GM12891 (cell line): Measurements from ENCODE around the gene PCNX2.

Experiments
- DNase-seq: peaks from one replicate; pipeline ENCODE4 v3.0.0; 2011; ENCODE audit warnings: low spot score; ENCODE audit not compliant: insufficient read length
- FAIRE-seq: peaks from 2 replicates; lab custom pipeline; 2011; peaks lifted over from hg19 to GRCh38; lab: Jason Lieb, UNC
- PAX5 ChIP-seq: IDR thresholded peaks from 2 replicates; pipeline ENCODE4 v1.6.1; 2011; ENCODE audit warnings: low read length, moderate library complexity, mild to moderate bottlenecking; ENCODE audit not compliant: insufficient read depth, severe bottlenecking
- POLR2A ChIP-seq: IDR thresholded peaks from 2 replicates; pipeline ENCODE4 v1.6.1; 2011; ENCODE audit warnings: low read depth, low read length, control low read depth
- POLR2AphosphoS5 ChIP-seq: IDR thresholded peaks from 2 replicates; pipeline ENCODE4 v1.6.1; 2011; ENCODE audit warnings: low read depth, low read length, control low read depth
- POU2F2 ChIP-seq: IDR thresholded peaks from 2 replicates; pipeline ENCODE4 v1.6.1; 2011; ENCODE audit warnings: low read depth, mild to moderate bottlenecking, control low read depth, low read length, moderate library complexity
- SPI1 ChIP-seq: IDR thresholded peaks from 2 replicates; pipeline ENCODE4 v1.6.1; 2011; ENCODE audit warnings: low read depth, low read length, control low read depth
- TAF1 ChIP-seq: IDR thresholded peaks from 2 replicates; pipeline ENCODE4 v1.6.1; 2011; ENCODE audit warnings: low read depth, low read length, control low read depth

PCNX2 gene

DNA sequence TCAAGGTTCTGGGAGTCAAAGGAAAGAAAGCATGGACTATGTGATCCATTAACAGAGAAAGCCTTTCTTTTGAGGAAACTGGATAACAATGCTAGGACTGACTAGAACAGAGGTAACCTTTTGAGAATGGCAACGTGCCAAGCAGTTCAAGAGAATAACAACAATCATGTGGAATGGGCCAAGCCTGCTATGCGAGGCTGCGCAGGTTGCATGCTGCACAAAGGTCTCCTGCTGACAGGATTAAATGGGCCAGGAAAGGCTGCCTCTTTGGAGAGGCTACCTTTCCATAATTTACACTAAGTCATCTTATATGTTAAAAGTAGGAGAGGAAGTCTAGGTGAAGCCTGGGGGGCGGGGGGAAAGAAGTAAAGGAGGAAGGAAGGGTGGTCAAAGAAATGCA is 5.8 kb downstream of the PCNX2 start:
- FAIRE-seq (no peak), DNase-seq (no peak)
- TF ChIP-seq PAX5 (no peak), POU2F2 (no peak), TAF1 (no peak), SPI1 (no peak), POLR2A (no peak), POLR2AphosphoS5 (no peak)

DNA sequence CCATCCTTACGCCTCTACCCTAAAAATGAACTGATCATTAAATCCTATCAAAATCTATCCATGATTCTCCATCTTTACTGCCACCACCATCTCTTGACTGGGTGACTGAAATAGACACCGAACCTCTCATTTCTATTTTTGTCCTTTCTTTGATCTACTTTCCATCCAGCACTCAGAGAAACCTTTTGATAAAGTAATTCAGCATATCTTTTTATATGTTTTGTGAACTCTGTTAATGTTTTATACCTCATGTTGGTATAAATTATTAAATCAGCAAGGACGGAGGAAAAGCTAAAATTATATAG is 13.0 kb downstream of the PCNX2 start:
- DNase-seq (no peak), FAIRE-seq (no peak)
- TF ChIP-seq SPI1 (no peak), POLR2A (no peak), POLR2AphosphoS5 (no peak), POU2F2 (no peak), TAF1 (no peak)

- no peak for TF ChIP-seq POLR2AphosphoS5
- no peak for TF ChIP-seq SPI1
- TF ChIP-seq PAX5, result no peak
- no peak for TF ChIP-seq POLR2A
- TF ChIP-seq POU2F2, result no peak
- no peak for TF ChIP-seq TAF1
- peak; percentile 76 for FAIRE-seq
- peak; percentile 24 for DNase-seq
These were observed 13.6 kb downstream of the PCNX2 start for GRCh38 chr1:233281711-233282581.

DNA sequence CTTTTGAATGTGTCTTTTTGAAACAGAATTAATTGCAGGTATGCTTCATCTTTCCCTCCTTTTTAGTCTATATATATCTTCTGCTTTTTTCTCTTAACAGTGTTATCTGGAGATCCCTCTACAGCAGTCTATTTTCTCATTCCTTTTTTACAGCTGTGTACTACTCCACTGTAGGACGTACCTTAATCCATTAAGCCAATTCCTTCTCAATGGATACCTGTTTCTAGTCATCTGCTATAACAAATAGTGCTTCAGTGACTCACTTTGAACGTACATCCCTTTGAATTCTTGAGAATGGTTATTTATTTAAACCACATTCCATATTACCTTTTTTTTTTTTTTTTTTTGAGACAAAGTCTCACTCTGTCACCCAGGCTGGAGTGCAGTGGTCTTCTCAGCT is 15.6 kb downstream of the PCNX2 start:
- DNase-seq, result no peak
- no peak for TF ChIP-seq TAF1
- FAIRE-seq, result no peak

GRCh38 chr1:233278631-233279030 is 16.9 kb downstream of the PCNX2 start:
- FAIRE-seq (no peak), DNase-seq (no peak)
- TF ChIP-seq SPI1, result no peak
- TF ChIP-seq POU2F2, result no peak
- no peak for TF ChIP-seq TAF1
- no peak for TF ChIP-seq POLR2A
- no peak for TF ChIP-seq PAX5
- no peak for TF ChIP-seq POLR2AphosphoS5

GRCh38 chr1:233277637-233278606 is 17.6 kb downstream of the PCNX2 start:
- TF ChIP-seq SPI1 (no peak), PAX5 (no peak), POU2F2 (no peak)
- FAIRE-seq, result no peak
- DNase-seq, result no peak

DNA sequence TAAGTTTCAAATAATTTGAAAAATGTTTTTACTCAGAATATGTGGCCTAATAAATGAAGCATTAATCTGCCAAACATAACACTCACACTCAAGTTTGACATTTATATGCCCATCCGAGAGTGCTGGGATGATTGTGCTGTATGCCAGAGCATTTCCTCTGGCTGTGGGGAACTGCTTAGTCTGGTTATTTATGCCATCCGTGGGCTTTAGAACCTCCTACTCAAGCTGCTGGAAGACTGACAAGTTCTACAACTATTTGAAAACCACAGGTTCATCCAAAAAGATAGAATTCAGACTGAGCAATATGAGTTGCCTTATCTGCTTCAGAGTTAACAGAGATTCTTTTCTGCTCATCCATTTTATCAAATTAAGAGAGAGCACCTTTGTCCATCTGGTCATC is 25.9 kb downstream of the PCNX2 start:
- no peak for TF ChIP-seq POLR2AphosphoS5
- TF ChIP-seq PAX5, result no peak
- no peak for TF ChIP-seq TAF1
- no peak for TF ChIP-seq SPI1
- no peak for TF ChIP-seq POU2F2
- no peak for TF ChIP-seq POLR2A
- FAIRE-seq (no peak), DNase-seq (no peak)

DNA sequence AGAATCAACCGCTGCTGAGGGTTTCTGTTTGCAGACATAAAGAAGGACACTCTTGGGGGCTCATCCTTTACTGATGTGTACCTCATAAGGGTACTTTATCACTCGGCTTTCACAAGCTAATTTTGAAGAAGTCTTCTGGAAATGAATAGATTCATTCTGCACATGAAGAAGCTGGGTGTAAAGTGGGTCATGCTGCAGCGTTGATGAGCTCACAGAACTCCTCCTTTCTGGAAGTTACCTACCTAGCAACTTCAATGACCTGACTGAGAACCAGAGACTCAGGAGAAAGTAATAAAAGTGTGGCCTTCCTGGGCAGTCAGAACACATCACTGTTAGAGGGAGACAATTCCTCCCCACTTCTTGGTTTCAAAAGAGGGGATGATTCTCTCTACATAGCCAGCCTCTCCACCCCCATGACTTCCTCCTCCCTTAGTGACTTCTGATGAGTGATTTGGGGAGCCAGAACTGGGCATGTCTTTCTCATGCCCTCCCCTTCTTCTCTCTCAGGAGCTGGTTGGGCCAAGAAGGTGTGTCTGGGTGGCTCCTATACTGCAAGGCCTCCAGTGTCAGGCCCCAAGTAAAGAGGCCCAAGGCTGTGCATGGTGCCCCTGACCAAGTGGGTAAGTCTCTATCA is 27.0 kb downstream of the PCNX2 start:
- FAIRE-seq (no peak), DNase-seq (no peak)
- TF ChIP-seq POU2F2 (no peak), SPI1 (no peak), POLR2AphosphoS5 (no peak), TAF1 (no peak), POLR2A (no peak), PAX5 (no peak)

DNA sequence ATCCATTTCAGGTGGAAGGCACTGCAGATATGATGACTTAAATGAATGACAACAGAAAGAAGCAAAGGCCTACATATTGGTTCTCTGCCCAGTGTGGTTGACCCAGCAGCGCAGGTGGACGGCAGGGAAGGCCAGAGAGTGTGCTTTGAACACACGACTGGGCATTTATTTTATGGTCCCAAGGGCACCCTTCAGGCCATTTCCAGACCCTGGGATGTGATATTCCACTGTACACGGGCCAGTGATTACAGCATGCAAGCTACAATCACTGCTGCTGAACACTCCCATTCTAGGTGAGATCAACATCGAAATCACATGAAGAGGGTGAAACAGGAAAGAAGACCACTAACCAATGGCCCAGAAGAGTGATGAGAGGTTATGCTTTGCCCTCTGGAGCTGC is 33.8 kb downstream of the PCNX2 start:
- DNase-seq, result no peak
- peak; percentile 73 for FAIRE-seq
- TF ChIP-seq TAF1 (no peak), PAX5 (no peak), SPI1 (no peak), POLR2A (no peak), POU2F2 (no peak), POLR2AphosphoS5 (no peak)
